Stimulated activated CD8-positive, alpha-beta memory T cell treated with anti-CD3 and anti-CD28 coated beads, Interleukin-15, amount 100 ng/mL, for 24 hours (primary cell): ENCODE data around the gene MAGEA2.
"Not testable (repeated sequence)": the region's sequence is repeated elsewhere in the genome, so short reads cannot be mapped to it uniquely, and the experiment has no call there.

Experiments
- DNase-seq: peaks from one replicate; pipeline ENCODE4 v3.0.0-alpha.2; 2020; ENCODE audit warnings: low read depth

Gene MAGEA2, protein sequence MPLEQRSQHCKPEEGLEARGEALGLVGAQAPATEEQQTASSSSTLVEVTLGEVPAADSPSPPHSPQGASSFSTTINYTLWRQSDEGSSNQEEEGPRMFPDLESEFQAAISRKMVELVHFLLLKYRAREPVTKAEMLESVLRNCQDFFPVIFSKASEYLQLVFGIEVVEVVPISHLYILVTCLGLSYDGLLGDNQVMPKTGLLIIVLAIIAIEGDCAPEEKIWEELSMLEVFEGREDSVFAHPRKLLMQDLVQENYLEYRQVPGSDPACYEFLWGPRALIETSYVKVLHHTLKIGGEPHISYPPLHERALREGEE

GRCh38 chrX:152753686-152754650 lies at the start of gene MAGEA2:
TSS of gene MAGEA2 (minus strand) at chrX:152753842. CDS start at chrX:152751363, 2,479 bp downstream.
- not testable (repeated sequence) for DNase-seq

DNA sequence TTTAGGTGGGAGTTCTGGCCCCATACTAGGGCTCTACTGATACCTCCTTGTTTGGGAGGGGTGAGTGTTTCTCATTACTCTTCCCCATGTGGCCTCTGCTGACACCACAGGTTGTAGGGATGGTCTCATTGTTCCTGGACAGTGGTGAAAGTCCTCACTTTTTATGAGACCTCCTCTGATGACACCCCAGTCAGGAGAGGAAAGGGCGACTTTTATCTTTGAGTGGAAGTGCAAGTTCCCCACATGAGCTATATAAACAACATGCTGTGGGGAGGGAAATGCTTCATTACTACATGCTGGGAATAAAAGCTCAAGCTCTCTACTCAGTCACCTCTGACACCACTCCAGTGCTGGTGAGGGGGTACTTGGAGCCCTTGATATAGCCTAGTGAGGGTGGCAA lies 45.3 kb upstream of the MAGEA2 start:
- no peak for DNase-seq

DNA sequence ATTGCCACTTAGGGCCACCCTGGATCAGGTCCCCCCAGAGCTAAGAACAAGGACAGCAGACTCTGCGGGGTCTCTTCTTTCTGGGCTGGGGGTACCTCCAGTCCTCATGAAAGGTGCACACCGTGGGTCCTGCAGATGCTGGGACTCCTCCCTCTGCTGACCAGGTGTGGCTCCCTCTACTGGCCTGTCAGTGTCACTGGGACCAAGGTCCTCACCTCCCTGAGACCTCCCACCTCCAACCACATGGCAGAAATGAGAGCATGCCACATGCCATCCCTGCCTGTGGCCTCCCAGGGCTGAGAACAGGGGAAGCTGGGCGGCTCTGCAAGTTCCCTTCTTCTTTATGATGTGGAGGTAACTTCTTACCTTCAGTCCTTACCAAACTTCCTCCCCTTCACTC lies 33.4 kb upstream of the MAGEA2 start:
- not testable (repeated sequence) for DNase-seq

- not testable (repeated sequence) for DNase-seq
Observed at GRCh38 chrX:152769549-152770289, 16.1 kb upstream of the MAGEA2 start, which contains the start of gene MAGEA6. TSS of gene MAGEA6 (minus strand) at chrX:152769689. CDS start at chrX:152767650, 2,039 bp downstream.

DNA sequence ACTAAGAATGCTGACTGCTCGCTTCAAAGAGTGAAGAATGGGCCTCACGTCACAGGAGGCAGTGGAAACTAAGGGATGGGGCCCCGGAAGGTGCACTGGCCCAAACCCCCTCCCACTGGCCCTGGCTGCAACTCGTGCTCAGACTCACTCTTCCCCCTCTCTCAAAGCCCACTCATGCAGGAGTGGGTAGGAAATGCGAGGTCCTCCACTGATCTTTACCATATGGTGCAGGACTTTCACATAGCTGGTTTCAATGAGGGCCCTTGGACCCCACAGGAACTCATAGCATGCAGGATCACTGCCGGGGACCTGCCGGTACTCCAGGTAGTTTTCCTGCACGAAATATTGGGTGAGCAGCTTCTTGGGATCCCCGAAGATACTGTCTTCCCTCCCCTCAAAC lies 12.9 kb upstream of the MAGEA2 start:
- DNase-seq = not testable (repeated sequence)

DNA sequence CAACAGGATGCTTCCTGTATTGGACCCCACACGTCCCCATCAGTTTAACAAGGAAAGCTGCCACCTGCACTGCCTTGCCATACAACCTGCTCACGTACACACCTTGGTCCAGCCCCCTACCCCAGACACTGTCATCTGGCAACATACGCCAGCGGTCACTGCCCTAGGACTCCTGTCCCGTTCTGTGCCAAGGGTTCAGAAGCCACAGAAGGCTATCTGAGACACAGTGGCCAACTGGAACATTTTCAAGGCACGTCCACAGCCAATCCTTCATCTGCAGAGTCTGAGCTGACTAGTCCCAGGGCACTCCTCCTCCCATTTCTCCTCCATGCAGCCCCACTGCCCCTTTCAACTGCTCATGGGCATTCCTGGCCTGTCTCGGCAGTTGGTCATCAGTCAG lies 7.9 kb upstream of the MAGEA2 start:
- not testable (repeated sequence) for DNase-seq

- DNase-seq = not testable (repeated sequence)
Observed at GRCh38 chrX:152759544-152759943, 5.9 kb upstream of the MAGEA2 start.

GRCh38 chrX:152758918-152759317 lies 5.3 kb upstream of the MAGEA2 start, which contains the start of gene CSAG3:
TSS of gene CSAG3 (plus strand) at chrX:152759218.
- not testable (repeated sequence) for DNase-seq

- not testable (repeated sequence) for DNase-seq
Observed at GRCh38 chrX:152754871-152755270, 1.2 kb upstream of the MAGEA2 start.

DNA sequence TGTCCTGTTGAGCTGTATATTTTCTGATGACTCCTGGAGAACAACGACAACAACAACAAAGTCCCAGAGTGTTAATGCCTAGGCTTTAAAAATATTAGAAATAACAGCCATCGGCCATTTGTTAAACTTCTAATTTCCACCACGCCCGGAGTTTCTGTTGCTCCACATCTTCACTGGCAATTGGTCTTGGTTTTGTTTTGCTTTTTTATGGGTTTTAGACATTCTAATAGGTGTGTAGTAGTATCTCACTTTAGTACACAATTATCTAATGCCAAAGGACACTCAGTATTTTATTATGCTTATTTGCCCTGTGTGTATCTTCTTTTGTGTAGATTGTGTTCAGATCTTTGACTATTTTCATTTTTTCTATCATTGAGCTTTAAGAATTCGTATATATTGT lies 15.1 kb downstream of the MAGEA2 start:
- DNase-seq = no peak

GRCh38 chrX:152736528-152736927 lies 17.1 kb downstream of the MAGEA2 start:
- DNase-seq = not testable (repeated sequence)

DNA sequence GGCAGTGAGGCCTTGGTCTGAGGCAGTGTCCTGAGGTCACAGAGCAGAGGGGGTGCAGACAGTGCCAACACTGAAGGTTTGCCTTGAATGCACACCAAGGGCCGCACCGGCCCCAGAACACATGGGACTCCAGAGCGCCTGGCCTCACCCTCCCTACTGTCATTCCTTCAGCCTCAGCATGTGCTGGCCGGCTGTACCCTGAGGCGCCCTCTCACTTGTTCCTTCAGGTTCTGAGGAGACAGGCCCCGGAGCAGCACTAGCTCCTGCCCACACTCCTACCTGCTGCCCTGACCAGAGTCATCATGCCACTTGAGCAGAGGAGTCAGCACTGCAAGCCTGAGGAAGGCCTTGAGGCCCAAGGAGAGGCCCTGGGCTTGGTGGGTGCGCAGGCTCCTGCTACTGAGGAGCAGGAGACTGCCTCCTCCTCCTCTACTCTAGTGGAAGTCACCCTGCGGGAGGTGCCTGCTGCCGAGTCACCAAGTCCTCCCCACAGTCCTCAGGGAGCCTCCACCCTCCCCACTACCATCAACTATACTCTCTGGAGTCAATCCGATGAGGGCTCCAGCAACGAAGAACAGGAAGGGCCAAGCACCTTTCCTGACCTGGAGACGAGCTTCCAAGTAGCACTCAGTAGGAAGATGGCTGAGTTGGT lies 17.7 kb downstream of the MAGEA2 start:
- DNase-seq = no peak

DNA sequence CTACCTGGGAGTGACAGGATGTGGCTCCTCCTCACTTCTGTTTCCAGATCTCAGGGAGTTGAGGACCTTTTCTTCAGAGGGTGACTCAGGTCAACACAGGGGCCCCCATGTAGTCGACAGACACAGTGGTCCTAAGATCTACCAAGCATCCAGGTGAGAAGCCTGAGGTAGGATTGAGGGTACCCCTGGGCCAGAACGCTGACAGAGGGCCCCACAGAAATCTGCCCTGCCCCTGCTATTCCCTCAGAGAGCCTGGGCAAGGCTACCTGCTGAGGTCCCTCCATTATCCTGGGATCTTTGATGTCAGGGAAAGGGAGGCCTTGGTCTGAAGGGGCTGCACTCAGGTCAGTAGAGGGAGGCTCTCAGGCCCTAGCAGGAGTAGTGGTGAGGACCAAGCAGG lies 18.5 kb downstream of the MAGEA2 start:
- no peak for DNase-seq

DNA sequence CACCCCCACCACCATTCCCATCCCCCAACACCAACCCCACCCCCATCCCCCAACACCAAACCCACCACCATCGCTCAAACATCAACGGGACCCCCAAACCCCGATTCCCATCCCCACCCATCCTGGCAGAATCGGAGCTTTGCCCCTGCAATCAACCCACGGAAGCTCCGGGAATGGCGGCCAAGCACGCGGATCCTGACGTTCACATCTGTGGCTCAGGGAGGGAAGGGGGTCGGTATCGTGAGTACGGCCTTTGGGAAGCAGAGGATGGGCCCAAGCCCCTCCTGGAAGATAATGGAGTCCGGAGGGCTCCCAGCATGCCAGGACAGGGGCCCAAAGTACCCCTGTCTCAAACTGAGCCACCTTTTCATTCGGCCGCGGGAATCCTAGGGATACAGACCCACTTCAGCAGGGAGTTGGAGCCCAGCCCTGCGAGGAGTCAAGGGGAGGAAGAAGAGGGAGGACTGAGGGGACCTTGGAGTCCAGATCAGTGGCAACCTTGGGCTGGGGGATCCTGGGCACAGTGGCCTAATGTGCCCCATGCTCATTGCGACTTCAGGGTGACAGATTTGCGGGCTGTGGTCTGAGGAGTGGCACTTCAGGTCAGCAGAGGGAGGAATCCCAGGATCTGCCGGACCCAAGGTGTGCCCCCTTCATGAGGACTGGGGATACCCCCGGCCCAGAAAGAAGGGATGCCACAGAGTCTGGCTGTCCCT lies 19.3 kb downstream of the MAGEA2 start:
- not testable (repeated sequence) for DNase-seq

- no peak for DNase-seq
Observed at GRCh38 chrX:152733261-152733975, 20.2 kb downstream of the MAGEA2 start, which contains the start of the genes CSAG1 and MAGEA12. TSS of gene CSAG1 (minus strand) at chrX:152733721. CDS start at chrX:152732460, 1,261 bp downstream. TSS of gene MAGEA12 (plus strand) at chrX:152733757. CDS start at chrX:152736162, 2,405 bp downstream.

- no peak for DNase-seq
Observed at GRCh38 chrX:152725409-152725808, 28.2 kb downstream of the MAGEA2 start.

DNA sequence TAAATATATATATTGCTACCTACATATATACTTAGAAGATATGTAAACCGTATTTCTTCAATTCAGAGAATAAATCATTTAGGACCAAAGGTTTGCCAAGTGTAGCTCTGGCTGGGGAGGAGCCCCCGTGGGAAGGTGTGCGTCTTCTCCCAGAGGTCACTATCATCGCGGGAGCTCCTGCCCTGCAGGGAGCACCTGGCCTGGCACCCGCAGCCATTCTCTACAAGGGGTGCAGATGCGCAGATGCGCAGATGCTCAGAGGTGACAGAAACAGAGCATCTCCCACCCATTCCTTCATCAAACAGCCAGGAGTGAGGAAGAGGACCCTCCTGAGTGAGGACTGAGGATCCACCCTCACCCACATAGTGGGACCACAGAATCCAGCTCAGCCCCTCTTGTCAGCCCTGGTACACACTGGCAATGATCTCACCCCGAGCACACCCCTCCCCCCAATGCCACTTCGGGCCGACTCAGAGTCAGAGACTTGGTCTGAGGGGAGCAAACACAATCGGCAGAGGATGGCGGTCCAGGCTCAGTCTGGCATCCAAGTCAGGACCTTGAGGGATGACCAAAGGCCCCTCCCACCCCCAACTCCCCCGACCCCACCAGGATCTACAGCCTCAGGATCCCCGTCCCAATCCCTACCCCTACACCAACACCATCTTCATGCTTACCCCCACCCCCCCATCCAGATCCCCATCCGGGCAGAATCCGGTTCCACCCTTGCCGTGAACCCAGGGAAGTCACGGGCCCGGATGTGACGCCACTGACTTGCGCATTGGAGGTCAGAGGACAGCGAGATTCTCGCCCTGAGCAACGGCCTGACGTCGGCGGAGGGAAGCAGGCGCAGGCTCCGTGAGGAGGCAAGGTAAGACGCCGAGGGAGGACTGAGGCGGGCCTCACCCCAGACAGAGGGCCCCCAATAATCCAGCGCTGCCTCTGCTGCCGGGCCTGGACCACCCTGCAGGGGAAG lies 39.5 kb downstream of the MAGEA2 start, which contains the start of gene MAGEA2B:
MAGEA2B (plus strand) TSS at position 814 of the 973 bp plus-strand sequence. CDS start 2,479 bp downstream, outside the sequence.
- not testable (repeated sequence) for DNase-seq

- DNase-seq = not testable (repeated sequence)
Observed at GRCh38 chrX:152713195-152713594, 40.4 kb downstream of the MAGEA2 start.
